Astrocyte of the cerebellum (primary cell): ENCODE data around the gene OLFML1.

Experiments used
- DNase-seq: peaks from one replicate; pipeline ENCODE4 v3.0.0-alpha.2; 2011; ENCODE audit warnings: low read depth
- H3K4me3 ChIP-seq: 2 replicates; pipeline ENCODE4 v1.5.1; 2011; ENCODE audit warnings: mild to moderate bottlenecking, low read depth, low read length, moderate library complexity
- in situ Hi-C: cut with HindIII; loops from 2 replicates; pipeline ENCODE4 v1.10.0; 2017; ENCODE audit warnings: low sequenced_read_pairs
- TF ChIP-seq, protein P1 (sequence below): IDR thresholded peaks from 2 replicates; pipeline ENCODE4 v1.5.1; 2012; ENCODE audit warnings: low read length, low read depth, moderate library complexity, mild to moderate bottlenecking; ENCODE audit errors: missing control alignments

The OLFML1 gene

DNA sequence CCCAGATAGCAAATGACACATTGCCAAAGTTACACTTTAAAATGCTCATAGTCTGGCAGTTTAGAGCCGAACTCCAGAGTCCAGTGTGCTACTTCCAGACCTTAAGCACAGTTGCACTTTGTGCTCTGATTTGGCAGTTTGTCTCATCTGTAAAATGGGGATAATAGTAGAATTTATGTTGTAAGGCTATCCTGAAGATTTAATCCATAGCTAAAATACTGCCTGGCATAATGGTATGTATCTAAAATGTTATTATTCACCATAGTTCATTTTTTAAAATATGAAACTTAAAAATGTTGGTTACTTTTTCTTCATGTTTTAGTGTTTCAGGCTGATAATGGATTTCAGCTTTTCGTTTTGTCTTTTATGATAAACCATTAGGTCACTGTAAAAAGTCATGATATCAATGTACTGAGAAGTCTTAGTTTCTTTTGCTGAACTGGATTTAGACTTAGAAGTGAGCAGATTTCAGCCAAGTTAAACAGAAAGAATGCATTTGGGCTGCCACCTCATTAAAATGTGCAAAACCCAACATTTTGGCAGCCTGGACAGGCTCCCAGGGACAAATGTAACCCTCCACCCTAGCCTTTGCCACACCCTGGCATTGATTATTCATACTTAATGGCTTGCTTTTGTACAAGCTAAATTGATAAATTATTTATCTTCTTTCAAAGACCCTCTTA, 933 bp downstream of the OLFML1 start:
- H3K4me3 ChIP-seq, result no peak overlapping the region
- in situ Hi-C loops, result no loop called here
- DNase-seq, result no peak
- TF ChIP-seq, protein P1, sequence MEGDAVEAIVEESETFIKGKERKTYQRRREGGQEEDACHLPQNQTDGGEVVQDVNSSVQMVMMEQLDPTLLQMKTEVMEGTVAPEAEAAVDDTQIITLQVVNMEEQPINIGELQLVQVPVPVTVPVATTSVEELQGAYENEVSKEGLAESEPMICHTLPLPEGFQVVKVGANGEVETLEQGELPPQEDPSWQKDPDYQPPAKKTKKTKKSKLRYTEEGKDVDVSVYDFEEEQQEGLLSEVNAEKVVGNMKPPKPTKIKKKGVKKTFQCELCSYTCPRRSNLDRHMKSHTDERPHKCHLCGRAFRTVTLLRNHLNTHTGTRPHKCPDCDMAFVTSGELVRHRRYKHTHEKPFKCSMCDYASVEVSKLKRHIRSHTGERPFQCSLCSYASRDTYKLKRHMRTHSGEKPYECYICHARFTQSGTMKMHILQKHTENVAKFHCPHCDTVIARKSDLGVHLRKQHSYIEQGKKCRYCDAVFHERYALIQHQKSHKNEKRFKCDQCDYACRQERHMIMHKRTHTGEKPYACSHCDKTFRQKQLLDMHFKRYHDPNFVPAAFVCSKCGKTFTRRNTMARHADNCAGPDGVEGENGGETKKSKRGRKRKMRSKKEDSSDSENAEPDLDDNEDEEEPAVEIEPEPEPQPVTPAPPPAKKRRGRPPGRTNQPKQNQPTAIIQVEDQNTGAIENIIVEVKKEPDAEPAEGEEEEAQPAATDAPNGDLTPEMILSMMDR, result no peak

DNA sequence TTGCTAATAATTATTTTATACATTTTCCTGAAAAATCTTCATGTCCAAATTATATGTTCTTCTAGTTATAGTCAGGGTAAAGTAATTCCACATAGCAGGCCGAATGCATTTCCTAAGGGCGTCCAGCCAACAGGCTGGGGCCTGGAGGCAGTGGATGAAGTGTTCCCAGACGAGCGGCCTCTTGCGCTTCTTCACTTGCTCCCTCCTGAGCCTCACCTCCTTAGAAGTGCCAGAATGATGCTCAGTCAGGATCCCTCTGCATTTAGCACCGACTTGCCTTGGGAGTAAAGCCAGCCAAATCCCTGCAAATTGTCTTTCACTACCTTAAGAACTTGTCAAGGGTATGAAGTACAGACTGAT, 1.5 kb downstream of the OLFML1 start:
- TF ChIP-seq, protein P1, result no peak
- no peak for DNase-seq
- in situ Hi-C loops, result no loop called here
- H3K4me3 ChIP-seq, result no peak overlapping the region

DNA sequence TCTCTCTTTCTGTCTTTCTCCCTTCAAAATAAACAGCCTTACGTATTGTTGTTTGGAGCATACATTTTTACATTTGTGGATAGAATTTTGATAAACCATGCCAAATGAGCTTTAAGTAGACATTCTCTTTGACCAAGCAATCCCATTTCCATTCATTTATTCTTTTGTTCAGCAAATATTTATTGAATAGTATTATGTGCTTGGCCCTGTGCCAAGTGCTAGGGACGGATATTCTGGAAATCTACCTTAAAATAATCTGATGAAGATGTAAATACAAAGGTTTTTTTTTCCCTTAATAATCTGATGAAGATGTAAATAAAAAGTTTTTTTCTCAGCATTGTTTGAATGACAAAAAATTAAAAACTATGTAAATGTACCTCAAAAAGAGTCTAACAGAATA, 2.1 kb downstream of the OLFML1 start:
- in situ Hi-C loops, result no loop called here
- TF ChIP-seq, protein P1, result no peak
- DNase-seq, result no peak
- H3K4me3 ChIP-seq, result no peak overlapping the region

DNA sequence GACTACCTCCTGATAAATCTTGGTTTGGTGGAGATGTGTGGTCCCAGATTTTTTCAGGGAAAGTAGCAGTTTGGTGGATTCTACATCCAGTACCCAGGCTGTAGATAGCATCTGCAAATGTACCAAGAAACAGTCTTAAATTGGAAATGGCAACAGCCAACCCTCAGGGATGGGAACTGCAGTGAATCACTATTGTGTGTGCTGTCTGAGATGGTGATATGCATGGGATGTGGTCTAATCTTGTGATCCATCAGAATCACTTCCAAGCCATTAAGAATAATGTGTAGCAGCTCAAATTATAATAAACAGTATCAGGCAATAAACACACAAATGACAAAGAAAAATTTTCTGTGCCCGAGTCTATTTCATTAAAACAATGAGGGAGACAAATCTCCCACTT, 3.4 kb downstream of the OLFML1 start:
- in situ Hi-C loops, result no loop called here

DNA sequence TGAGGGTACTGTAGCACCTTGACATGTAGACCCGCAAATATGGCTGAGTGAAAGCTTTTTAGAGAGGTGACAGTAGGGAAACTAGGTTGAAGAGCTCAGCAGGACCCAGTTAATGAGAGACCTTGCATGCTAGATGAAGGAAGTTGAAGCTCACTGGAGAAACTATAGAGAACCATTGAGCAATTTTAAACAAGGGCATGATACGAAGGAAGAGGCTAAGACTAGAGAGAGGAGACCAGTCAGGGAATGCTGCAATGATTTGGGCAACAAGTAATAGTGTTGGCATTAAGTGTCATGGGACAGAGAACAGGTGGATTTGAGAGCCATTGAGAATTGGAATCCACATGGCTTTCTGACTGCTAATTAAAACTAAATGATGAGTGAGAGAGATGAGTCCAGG, 4.1 kb downstream of the OLFML1 start:
- no peak overlapping the region for H3K4me3 ChIP-seq
- no peak for DNase-seq
- in situ Hi-C loops, result no loop called here
- TF ChIP-seq, protein P1, result no peak

More for the DNA sequence above, 3.4 kb downstream of the OLFML1 start:
- H3K4me3 ChIP-seq, result no peak overlapping the region
- DNase-seq, result no peak
- TF ChIP-seq, protein P1, result no peak

DNA sequence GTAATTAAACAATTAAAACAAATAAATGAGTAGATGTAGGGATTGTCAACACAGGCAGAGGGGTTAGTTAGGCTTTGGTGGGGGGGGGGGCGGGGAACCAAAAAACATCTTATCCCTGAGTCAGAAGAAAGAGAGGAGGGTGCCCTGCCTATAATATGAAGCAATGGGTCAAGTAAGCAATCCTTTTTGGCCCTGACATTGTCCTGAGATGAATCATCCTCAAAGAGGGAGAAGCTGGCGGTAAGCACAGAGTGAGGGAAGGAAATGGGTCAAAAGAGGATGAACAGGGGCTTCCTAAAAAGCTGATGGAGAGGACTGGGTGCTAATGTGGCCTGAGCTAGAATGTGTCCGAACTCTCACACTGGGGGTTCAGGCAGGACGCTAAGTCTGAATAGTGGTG, 4.7 kb downstream of the OLFML1 start:
- in situ Hi-C loops, result no loop called here
- no peak overlapping the region for H3K4me3 ChIP-seq
- TF ChIP-seq, protein P1, result no peak
- no peak for DNase-seq
